IPS DF 6.9 (cell line): ENCODE results near the gene PRKAG2.
"Not testable (repeated sequence)": the region's sequence is repeated elsewhere in the genome, so short reads cannot be mapped to it uniquely, and the experiment has no call there.

Experiments
- DNase-seq: peaks from one replicate; pipeline ENCODE4 v3.0.0-alpha.2; 2013; ENCODE audit warnings: low read depth, low spot score
- H3K27ac ChIP-seq: one replicate; pipeline ENCODE4 v1.5.1; 2013; ENCODE audit warnings: low read length, control low read depth
- H3K27me3 ChIP-seq: 2 replicates; pipeline ENCODE4 v1.6.1; 2013; ENCODE audit warnings: mild to moderate bottlenecking, low read length; ENCODE audit not compliant: control insufficient read depth, insufficient read depth
- H3K36me3 ChIP-seq: 2 replicates; pipeline ENCODE4 v1.6.1; 2013; ENCODE audit warnings: low read length; ENCODE audit not compliant: control insufficient read depth, insufficient read depth
- H3K4me1 ChIP-seq: 2 replicates; pipeline ENCODE4 v1.6.1; 2013; ENCODE audit warnings: low read length; ENCODE audit not compliant: control insufficient read depth, insufficient read depth
- H3K4me3 ChIP-seq: 2 replicates; pipeline ENCODE4 v1.5.1; 2013; ENCODE audit warnings: mild to moderate bottlenecking, low read length
- H3K9me3 ChIP-seq: 2 replicates; pipeline ENCODE4 v1.6.1; 2013; ENCODE audit warnings: low read length, inconsistent platforms; ENCODE audit not compliant: control insufficient read depth, insufficient read depth
- WGBS: extraction: QIAGEN DNeasy Blood & Tissue Kit; methylation state at CpG from one replicate; pipeline ENCODE4 v1.1.7; 2013; ENCODE audit warnings: mixed read lengths, missing lambda C conversion rate; ENCODE audit not compliant: insufficient read length, insufficient coverage; 5-methylcytosine and 5-hydroxymethylcytosine counted together

Gene PRKAG2

DNA sequence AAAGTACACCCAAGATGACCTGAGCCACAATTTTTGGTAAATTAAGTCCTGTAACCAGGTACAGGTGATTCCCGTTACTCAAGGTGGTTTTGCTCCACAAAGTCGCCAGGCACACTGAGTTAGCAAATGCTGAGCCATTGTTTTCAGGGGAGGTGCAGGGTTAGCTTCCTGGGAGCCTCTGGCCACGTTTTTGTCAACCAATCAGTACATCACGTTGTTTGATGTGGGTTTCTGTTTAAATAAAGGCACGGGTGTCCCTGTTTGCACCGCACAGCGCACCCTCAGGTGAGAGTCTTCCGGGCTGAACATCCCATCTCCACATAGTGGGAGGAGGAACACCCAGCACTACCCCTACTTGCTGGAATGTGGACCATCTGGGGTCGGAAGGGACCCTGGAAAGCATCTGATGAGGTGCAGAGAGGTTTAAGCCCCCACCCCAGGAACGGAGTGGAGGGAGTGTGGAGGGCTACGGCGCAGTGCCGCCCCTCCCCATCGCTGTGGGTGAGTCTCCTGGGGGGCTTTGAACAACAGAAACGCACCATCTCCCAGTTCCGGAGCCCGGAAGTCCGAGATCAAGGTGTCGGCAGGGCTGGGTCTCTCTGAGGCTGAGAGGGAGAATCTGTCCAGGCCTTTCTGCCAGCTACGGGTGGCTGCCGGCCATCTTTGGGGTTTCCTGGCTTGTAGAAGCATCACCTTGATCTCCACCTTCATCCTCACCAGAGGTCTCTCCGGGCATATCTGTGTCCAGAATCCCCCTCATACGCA is 42.5 kb downstream of the PRKAG2 start:
- Histone ChIP-seq H3K4me1 (no peaks in the 10 kb centered on the region; the same call in 1 of the 2 replicates), H3K27ac (no peak overlapping the region), H3K36me3 (no peaks in the 10 kb centered on the region), H3K9me3 (no peaks in the 10 kb centered on the region), H3K27me3 (no peaks in the 10 kb centered on the region), H3K4me3 (no peak overlapping the region)
- no peak for DNase-seq
- no CpG with 5 or more reads among the region's 23 CpGs for WGBS

DNA sequence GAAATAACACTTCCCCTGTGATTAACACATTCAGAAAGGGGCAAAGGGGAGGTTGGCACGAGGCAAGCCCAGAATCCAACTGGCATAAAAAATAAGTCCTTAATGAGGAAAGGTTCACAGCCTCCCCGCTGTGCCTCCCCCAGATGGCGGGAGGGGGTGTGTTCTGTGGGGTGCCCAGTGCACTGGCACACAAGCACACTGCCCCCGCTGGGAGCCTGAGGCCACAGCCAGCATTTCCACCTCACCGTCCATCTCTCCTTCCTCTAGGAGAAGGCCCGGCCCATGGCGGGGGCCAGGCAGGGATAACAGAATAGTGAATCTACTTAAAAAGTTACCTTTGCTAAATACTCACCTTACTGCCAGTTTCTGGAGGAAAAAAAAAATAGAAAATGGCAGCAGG is 43.2 kb downstream of the PRKAG2 start:
- no CpG with 5 or more reads among the region's 7 CpGs for WGBS
- Histone ChIP-seq H3K9me3 (no peaks in the 10 kb centered on the region), H3K36me3 (no peaks in the 10 kb centered on the region), H3K27me3 (no peaks in the 10 kb centered on the region), H3K4me3 (no peak overlapping the region), H3K4me1 (no peaks in the 10 kb centered on the region; the same call in 1 of the 2 replicates), H3K27ac (no peak overlapping the region)
- no peak for DNase-seq

- H3K9me3 ChIP-seq = no peaks in the 10 kb centered on the region
- H3K4me1 ChIP-seq = no peaks in the 10 kb centered on the region; the same call in 1 of the 2 replicates
- no CpG with 5 or more reads among the region's 14 CpGs for WGBS
These were observed 43.7 kb downstream of the PRKAG2 start for GRCh38 chr7:151833213-151833651.

GRCh38 chr7:151832656-151833055 is 44.3 kb downstream of the PRKAG2 start:
- no peak overlapping the region for H3K4me3 ChIP-seq
- no peaks in the 10 kb centered on the region for H3K27me3 ChIP-seq

More at GRCh38 chr7:151833213-151833651, 43.7 kb downstream of the PRKAG2 start:
- Histone ChIP-seq H3K4me3 (no peak overlapping the region), H3K27me3 (no peaks in the 10 kb centered on the region), H3K27ac (no peak overlapping the region), H3K36me3 (no peaks in the 10 kb centered on the region)
- no peak for DNase-seq

DNA sequence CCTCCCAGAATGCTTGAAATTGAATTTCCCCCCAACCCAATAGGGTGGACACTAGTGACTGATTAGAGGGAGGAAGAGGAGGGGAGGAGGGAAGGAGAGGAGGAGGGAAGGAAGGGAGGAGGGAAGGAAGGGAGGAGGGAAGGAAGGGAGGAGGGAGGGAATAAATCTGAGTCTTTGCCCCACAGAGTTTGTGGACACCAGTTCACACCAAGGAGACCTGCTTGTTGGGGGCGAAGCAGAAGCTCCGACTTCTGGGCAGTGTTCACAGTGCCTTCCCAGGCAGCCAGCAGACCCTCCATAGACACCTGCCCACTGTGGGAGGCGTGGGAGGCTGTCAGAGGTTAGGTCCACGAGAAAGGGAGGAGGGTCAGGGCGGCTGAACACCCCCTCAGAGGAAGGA is 44.8 kb downstream of the PRKAG2 start:
- Histone ChIP-seq H3K4me1 (no peaks in the 10 kb centered on the region; the same call in 1 of the 2 replicates), H3K9me3 (no peaks in the 10 kb centered on the region), H3K36me3 (no peaks in the 10 kb centered on the region), H3K27ac (no peak overlapping the region), H3K27me3 (no peaks in the 10 kb centered on the region), H3K4me3 (no peak overlapping the region)
- DNase-seq = no peak
- WGBS = no CpG with 5 or more reads among the region's 5 CpGs

More at GRCh38 chr7:151832656-151833055, 44.3 kb downstream of the PRKAG2 start:
- H3K27ac ChIP-seq = no peak overlapping the region
- H3K4me1 ChIP-seq = no peaks in the 10 kb centered on the region; the same call in 1 of the 2 replicates
- no peaks in the 10 kb centered on the region for H3K36me3 ChIP-seq
- no CpG with 5 or more reads among the region's 11 CpGs for WGBS
- H3K9me3 ChIP-seq = no peaks in the 10 kb centered on the region
- DNase-seq = no peak

GRCh38 chr7:151831606-151832005 is 45.3 kb downstream of the PRKAG2 start:
- Histone ChIP-seq H3K27me3 (no peaks in the 10 kb centered on the region), H3K4me1 (no peaks in the 10 kb centered on the region; the same call in 1 of the 2 replicates), H3K36me3 (no peaks in the 10 kb centered on the region), H3K9me3 (no peaks in the 10 kb centered on the region), H3K27ac (no peak overlapping the region), H3K4me3 (no peak overlapping the region; the same call in 1 of the 2 replicates)
- no peak for DNase-seq
- WGBS = no CpG with 5 or more reads among the region's 13 CpGs

DNA sequence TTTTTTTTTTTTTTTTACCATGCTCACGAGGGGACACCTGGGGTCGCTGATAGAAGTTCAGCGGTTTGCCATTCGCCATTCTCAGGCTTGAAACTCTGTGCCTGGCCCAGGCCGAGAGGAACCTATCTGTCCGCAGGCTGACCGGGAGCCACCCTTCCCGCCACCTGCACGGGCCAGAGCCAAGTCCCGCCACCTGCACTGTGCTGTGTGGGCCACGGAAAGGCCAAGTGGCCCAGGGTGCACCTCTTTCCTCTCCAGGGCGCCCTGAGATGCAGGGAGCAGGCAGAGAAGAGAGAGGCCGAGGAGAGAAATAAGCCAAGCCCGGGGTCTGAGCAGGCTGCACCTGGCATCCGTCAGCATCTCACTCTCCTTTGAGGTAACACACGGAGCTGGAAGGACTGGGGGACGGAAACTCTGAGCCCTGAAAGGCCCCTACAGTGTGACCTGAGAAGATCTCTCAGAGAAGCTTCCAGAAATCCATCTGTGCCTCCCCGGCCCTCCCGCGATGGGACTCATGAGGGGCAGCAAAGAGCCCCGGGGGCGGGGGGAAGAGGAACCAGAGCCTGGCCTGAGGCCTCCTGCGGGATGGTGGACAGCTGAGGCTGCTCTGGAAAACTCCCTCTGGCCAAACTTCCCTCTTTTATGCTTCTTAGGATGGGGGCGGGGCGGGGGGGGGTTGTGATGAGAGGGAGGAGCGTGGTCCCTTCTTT is 46.6 kb downstream of the PRKAG2 start:
- Histone ChIP-seq H3K36me3 (no peaks in the 10 kb centered on the region), H3K9me3 (no peaks in the 10 kb centered on the region), H3K27me3 (no peaks in the 10 kb centered on the region), H3K27ac (no peak overlapping the region), H3K4me1 (no peaks in the 10 kb centered on the region; the same call in 1 of the 2 replicates), H3K4me3 (no peak overlapping the region)
- DNase-seq = no peak
- no CpG with 5 or more reads among the region's 26 CpGs for WGBS

DNA sequence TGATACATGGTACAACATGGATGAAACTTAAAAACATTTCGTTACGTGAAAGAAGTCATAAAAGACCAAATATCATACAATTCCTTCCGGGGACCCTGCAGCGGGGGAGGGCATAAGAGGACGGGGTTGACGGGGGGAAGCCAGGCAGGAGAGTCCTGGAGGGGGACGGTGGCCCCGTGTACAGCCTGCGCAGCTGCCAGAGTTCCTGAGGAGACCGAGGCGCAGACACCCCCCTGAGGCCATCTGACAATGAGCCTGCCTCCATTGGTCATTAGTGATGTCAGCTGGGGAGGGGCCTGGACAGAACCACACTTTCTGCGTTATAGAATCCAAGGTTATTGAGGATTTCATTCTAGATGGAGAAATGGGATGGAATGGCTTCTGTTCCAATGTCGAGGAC is 47.2 kb downstream of the PRKAG2 start:
- DNase-seq = no peak
- H3K4me3 ChIP-seq = no peak overlapping the region
- H3K4me1 ChIP-seq = no peaks in the 10 kb centered on the region; the same call in 1 of the 2 replicates
- H3K36me3 ChIP-seq = no peaks in the 10 kb centered on the region
- no peaks in the 10 kb centered on the region for H3K27me3 ChIP-seq
- H3K9me3 ChIP-seq = no peaks in the 10 kb centered on the region
- no peak overlapping the region for H3K27ac ChIP-seq
- WGBS = no CpG with 5 or more reads among the region's 13 CpGs

GRCh38 chr7:151827620-151828019 is 49.3 kb downstream of the PRKAG2 start:
- no peak overlapping the region for H3K4me3 ChIP-seq
- H3K9me3 ChIP-seq = no peaks in the 10 kb centered on the region
- H3K36me3 ChIP-seq = no peaks in the 10 kb centered on the region
- no peak overlapping the region for H3K27ac ChIP-seq
- DNase-seq = no peak
- H3K27me3 ChIP-seq = no peaks in the 10 kb centered on the region
- H3K4me1 ChIP-seq = no peaks in the 10 kb centered on the region; the same call in 1 of the 2 replicates
- no CpG with 5 or more reads among the region's 8 CpGs for WGBS

DNA sequence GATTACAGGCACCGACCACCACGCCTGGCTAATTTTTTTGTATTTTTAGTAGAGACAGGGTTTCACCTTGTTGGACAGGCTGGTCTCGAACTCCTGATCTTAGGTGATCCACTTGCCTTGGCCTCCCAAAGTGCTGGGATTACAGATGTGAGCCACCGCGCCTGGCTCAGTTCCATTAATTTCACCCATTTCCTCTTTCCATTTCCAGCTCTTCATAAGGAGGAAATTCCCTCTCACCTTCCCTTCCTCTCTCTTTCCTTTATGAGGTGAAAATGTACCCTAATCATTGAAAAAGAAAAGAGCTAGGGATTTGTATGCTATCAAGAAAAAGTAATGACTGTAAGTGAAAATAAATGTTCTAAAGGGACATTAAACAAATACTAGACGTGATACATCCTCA is 50.6 kb downstream of the PRKAG2 start:
- not testable (repeated sequence) for H3K4me3 ChIP-seq, H3K27ac ChIP-seq, DNase-seq, H3K9me3 ChIP-seq, H3K4me1 ChIP-seq, H3K36me3 ChIP-seq, H3K27me3 ChIP-seq
- WGBS = no CpG with 5 or more reads among the region's 6 CpGs
